HL-60/S4 (cell line): ENCODE data around the gene FCER1G.

Experiments
- in situ Hi-C: fragments of 300-500 bp; cut with MboI; formaldehyde crosslinking; loops from 2 replicates; pipeline ENCODE4 v1.14.3; 2022; ENCODE audit warnings: low sequenced_read_pairs

FCER1G gene

DNA sequence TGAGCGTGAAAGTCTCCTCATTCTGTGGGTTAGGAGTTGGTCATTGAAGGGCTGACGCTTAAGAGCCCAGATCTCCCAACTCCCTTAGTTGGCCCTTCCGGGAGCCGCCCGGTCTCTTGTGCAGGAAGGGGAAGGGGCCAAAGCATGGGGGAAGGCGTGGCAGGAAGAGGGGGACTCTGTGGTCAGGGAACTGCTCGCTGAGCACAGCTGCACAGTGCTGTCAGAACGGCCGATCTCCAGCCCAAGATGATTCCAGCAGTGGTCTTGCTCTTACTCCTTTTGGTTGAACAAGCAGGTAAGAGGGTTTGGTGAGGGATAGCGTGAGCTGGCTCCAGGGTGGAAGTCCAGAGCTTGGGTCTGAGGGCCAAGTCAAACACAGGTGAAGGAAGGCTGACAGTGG lies at the start of gene FCER1G:
Gene FCER1G, plus strand, starts transcription at position 220 of the 400 bp plus-strand sequence. Its CDS starts 27 bp downstream, at position 247.
- in situ Hi-C loops = no loop called here

DNA sequence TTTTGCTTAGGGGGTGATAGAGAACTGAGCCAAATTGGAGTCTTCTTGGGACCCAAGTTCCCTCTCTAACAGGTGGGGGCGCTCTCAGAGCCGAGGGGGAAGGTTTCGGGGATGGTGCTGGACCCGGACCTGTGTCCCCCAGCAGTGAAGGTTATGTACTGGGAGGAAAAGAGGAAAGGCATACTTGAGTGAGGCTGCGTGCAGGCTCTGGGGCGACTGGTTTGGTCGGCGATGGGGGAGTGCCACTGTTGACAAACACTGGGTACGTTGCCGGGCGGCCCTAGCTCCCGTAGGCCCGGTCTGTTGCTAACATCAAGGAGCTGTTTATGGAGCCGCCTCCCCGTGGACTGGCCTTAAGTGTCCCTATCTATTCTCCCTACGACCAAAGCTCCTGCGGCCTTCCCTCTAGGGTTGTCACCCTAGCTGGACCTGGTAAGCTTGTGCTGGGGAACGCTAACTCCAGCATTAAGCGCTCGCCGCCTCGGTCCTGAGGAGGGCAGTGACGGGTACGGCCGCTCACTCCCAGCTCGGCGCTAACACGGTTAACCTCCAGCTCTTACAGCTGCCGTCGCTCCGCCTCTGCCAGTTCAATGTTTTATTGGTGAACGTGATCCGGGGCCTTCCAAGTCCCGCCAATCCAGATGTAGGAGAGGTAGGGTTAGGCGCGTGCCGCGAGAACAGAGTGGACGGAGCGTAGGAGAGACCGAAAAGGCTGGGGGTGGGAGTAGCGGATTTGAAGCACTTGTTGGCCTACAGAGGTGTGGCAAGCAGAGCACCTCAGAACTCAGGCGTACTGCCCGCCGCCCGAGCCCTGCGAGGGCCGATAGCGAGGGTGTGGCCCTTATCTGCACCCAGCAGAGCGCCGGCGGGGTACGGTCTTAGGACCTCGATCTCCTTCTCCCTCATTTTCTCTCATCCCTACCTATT lies 49.1 kb upstream of the FCER1G start, which contains the start of gene PPOX:
Gene PPOX, plus strand, starts transcription at position 685 of the 927 bp plus-strand sequence. CDS start 422 bp downstream, outside the sequence.
- in situ Hi-C loops = no loop called here

DNA sequence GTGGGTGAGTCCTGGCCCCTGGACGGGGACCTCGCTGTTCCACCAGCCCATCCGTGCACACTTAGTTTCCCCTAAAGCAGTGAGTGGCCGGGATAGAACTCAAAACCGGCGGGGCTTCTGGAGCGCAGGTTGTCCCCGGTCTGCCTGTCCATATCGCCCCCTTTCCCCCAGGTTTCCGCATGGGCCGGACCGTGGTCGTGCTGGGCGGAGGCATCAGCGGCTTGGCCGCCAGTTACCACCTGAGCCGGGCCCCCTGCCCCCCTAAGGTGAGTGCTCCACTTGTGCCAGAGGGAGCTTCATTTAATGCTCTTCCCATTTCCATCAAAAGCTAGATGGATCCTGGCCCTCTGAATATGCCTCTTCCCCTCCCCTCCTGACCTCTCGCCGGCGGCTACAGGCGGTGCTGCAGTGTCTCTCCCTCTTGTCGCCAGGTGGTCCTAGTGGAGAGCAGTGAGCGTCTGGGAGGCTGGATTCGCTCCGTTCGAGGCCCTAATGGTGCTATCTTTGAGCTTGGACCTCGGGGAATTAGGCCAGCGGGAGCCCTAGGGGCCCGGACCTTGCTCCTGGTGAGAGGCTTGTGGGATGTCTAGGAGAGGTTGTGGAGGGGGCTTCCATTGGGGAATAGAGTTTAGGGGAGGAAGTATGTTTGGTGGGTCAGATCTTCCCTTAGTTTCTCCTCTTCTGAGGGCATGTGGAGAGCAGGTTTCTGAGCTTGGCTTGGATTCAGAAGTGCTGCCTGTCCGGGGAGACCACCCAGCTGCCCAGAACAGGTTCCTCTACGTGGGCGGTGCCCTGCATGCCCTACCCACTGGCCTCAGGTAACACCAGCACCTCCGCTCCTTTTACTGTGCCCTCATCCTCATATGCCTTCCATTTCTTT lies 48.2 kb upstream of the FCER1G start:
- in situ Hi-C loops = no loop called here

DNA sequence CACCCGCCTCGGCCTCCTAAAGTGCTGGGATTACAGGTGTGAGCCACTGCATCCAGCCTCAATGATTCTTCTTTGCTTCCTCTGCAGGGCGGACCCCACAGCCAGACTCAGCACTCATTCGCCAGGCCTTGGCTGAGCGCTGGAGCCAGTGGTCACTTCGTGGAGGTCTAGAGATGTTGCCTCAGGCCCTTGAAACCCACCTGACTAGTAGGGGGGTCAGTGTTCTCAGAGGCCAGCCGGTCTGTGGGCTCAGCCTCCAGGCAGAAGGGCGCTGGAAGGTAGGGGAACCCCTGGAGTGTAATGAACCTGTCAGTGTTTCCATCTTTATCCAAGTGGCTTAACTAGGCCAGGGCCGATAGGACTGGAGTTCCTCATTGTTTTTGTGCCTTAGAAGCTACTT lies 46.2 kb upstream of the FCER1G start:
- in situ Hi-C loops = no loop called here

DNA sequence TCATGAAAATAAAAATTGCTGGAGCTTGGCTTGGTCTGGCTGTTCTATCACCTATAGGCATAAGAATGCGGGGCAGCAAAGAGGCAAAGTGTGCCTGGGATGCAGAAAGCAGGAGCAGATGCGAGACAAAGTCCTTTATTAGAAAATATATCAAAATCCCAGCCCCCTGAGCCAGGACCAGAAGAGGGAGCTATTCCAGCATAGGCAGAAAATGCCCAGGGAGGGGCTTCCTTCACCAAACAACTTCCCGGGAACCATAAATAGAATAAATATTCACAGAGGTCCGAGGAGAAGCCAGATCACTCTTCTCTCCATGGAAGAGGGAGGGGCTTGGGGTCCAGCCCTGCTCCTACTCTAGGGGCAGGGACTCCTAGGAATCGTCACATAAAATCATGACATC lies 43.9 kb upstream of the FCER1G start:
- in situ Hi-C loops = no loop called here

DNA sequence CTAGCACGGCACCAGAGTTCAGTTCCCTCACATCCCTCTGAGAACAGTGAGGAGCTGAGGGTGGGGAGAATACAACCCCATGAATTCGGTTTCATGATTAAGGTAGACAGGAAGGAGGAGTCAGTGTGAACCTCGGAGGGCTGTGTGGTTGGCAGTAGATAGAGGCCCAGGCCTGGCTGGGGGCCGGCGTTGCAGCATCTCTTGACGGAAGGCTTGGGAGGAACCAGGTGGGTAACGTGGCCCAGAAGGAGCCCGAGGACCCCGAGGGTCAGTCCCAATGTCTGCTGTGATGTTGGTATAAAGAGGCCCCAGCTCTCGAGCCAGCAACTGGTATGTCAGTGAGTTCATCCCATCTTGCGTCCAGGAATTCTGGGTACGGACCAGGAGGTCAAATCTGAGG lies 43.4 kb upstream of the FCER1G start:
- in situ Hi-C loops = no loop called here

DNA sequence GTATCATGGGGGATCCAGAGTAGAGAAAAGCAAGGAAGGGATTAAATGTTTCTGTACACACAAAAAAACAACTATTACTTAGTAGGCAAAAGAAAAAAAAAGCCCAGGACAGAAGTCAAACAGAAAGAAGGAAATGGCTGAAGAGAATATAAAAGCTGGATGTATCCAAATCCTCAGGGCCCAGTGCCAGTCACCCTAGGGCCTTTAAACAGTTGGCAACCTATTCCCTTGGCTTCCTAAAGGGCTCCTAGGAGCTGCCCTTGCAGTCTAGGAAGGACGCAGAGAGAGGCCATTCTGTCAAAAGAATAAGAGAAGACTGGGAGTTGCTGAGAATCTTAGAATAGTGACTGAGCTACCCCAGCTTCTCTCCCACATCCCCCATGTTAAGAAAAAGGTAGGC lies 42.7 kb upstream of the FCER1G start:
- in situ Hi-C loops = no loop called here

DNA sequence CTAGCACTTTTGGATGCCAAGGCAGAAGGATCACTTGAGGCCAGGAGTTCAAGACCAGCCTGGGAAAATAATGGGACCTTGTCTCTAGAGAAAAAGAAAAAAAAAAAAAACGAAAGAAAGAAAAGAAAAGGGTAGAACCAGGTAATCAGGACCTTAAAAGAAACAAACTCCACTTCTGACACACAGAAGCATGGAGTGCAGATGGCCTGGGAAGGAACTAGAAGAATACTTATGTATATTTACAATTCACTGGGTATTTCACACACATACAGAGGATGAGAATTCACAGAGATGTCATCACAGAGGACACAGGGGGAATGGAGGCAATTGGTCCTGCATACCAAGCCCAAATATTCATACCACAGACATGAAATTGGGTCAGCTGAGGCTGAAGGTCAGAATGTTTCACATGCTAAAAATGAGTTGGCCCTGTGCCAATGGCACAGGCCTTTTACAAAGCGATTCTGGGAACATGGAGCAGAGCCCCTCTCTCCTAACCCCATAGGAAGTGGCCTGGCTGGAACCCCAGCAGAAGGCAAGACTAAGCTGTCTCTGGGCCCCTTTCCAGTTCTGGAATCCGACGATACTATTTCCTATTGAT lies 42.2 kb upstream of the FCER1G start:
- in situ Hi-C loops = no loop called here

DNA sequence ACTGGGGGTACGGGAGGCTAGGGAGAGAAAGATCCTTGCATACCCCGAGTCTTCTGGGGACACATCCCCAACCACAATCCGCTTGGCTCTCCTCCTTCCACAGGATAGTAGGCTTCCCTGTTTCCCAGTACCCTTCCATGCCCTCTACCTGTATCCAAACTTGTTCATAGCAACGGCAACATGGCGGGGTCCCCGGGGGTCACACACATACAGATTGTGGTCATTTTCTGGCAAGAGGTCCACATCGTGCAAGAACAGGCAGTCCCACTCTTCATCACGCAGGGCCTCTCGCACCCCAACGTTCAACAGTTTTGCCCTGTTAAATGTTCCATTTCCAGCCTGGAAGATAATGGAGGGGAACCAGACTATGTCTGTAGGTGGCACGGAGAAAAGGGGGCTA lies 41.4 kb upstream of the FCER1G start:
- in situ Hi-C loops = no loop called here

DNA sequence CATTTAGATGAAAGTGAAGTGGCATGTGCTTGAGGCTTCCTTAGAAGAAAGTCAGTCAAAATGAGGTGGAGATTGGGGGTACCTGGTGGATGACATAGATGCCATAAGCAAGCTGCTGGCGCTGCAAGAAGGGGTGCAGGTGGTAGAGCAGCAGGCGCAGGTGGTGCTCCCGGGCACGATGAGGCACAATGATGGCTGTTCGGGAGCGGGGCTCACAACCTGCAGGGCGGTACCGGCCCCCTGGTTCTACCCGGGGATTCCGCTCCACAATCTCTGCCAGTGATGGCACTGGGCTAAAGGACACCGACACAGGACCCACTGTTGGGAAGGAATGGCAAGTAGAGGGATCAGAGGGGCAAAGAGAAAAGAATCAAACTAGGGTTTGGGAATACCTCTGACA lies 40.2 kb upstream of the FCER1G start:
- in situ Hi-C loops = loop anchor here (25.0 kb wide), 1 partner anchor 562 kb away; the partner anchor contains the start of gene DUSP12

DNA sequence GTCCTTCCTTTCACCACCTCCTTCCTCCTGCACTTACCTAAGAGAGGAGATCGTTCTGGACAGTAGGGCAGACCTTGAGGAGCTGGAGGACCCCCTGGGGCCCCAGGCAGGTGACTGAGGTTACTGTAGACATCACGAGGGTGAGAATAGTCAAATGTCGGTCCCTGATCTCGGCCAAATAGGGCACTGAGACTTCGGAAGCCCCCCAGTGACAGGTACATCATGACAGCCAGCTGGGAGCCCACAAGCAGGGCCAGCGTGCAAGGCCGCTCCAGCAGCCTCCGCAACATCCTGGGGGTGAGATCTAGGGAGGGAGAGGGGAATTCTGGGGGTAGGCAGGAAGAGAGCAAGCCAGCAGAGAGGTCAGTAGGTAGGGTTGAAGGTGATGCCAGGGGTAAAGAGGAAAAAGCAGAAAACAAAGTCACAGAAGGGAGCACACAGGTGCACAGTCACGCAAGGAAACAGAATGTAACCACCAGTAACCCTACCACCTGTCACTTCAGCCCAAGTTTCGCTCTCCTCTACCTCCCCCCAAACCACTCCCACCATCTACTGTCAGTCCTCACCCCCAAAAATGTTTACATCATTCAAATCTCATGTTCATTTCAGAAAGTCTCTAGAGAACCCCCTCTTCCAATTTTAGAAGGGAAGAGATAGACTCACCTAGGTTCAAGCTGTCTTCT lies 39.2 kb upstream of the FCER1G start:
- in situ Hi-C loops = loop anchor here (25.0 kb wide), 1 partner anchor 561 kb away; the partner anchor contains the start of gene DUSP12

DNA sequence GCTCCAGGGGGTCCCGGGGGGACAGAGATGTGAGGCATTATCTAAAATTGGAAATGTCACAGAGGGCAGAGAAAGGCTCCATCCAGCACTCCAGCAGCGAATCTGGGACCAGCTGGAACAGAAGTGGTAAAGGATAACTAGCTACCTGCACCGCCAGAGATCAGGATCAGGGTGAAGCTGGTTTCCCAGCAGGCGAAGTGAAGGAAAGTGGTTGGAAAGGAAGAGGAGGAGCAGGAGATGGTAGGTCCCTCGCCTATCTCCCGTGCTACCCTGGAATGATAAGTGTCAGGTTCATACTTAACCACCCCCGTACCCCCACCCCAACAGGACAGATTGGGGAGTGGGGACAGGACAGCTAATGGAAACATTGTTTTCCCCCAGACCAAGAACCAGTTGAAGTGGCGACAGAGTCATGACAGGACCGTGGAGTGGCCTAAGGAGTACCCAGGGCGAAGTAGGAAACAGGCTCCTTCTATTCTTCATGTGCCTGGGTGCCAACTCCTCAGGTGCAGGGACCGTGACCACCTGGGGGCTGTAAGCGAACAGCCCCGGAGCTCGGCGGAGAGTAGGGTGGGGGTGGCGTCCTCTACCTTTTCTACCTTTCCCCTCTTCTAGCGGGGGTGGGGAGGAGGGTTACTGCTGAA lies 38.5 kb upstream of the FCER1G start:
- in situ Hi-C loops = loop anchor here (25.0 kb wide), 1 partner anchor 561 kb away; the partner anchor contains the start of gene DUSP12

DNA sequence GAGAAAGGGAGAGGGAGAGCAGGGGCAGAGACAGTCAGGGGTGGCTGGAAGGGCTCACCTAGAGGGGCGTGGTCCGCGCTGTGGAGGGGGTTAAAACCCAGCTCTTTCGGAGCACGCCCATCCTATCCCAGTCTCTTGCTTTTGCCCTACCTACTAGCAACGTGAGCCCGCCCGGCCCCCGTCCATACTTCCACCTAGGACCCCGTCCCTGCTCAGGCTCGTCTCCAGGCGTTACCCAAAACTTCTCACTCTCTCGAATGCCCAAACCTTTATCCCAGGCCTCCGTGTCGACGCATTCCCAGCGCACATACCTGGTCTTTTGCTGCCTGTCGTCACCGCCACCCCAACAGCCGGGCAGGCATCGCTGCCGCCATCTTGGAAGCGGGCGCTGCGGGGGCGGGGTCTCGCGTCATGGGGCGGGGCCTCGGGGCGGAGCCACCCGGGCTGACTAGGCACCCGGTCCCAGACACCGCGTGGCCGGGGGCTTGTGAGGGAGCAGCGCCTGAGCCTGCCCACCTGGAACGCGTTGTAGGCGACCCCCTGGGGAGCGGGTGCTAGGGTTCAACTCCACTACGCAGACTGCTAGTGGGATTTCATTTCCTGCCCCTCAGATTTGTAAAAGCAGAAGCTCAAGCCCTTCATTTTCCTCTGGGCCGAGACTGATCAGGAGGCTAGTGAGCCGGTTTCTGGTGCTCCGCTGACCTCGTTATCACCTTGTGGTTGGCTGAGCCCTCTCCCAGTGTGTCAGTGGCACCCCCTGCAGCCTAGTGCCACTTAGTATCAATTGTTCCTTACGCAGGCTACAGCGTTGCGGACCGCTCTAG lies 37.8 kb upstream of the FCER1G start, which contains the start of gene B4GALT3:
Gene B4GALT3, minus strand, starts transcription at position 396 of the 824 bp plus-strand sequence. CDS start 1,447 bp downstream, outside the sequence.
- in situ Hi-C loops = loop anchor here (25.0 kb wide), 1 partner anchor 560 kb away; the partner anchor contains the start of gene DUSP12

DNA sequence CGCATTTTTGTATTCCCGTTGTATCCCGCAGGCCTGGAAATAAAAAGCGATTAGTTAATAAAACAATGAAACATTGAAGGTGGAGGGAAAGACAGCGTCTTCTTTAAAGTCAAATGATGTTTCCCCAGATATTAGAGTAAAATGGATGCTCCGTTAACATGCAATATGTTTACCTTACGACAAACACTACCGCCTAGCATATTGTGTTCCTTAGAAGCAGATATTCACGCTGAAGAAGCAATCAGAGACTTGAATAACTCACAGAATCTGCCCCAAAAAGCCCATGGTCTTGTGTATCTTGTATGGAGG lies 37.2 kb upstream of the FCER1G start:
- in situ Hi-C loops = loop anchor here (25.0 kb wide), 1 partner anchor 559 kb away; the partner anchor contains the start of gene DUSP12

DNA sequence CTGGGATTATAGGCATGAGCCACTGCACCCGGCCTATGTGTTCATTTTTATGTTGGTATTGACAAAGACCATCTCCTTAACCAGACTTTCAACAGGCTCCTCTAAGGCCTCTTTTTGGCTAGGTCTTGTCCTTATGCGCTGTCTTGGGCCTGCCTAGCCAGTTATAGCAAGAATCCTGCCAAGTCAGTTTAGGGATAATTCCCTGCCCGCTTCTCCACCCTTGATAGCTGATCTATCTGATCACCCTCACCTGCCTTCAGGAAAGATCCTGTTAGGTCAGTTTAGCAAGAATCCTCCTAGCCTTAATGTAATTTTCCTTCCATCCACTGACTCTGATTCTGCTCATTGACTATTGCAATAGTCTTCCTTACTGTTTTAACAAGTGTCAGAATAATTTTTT lies 35.4 kb upstream of the FCER1G start:
- in situ Hi-C loops = loop anchor here (25.0 kb wide), 1 partner anchor 558 kb away; the partner anchor contains the start of gene DUSP12

DNA sequence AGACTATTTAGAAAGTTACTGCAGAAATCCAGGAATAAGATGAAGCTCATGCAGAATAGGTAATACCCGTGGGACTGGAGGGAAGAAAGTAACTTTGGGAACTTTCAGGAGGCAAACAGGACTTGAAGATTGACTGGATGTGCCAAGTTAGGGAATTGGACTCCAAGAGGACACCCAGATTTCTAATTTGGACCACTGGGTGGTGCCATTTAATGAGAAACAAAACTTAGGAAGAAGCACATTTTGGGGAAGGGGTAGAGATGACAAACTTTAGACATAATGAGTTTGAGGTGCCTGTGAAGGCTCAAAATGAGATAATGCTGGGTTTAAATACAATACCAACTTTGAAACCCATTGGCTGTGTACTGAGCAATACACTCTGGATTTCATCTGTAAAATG lies 34.5 kb upstream of the FCER1G start:
- in situ Hi-C loops = loop anchor here (25.0 kb wide), 1 partner anchor 557 kb away; the partner anchor contains the start of gene DUSP12

DNA sequence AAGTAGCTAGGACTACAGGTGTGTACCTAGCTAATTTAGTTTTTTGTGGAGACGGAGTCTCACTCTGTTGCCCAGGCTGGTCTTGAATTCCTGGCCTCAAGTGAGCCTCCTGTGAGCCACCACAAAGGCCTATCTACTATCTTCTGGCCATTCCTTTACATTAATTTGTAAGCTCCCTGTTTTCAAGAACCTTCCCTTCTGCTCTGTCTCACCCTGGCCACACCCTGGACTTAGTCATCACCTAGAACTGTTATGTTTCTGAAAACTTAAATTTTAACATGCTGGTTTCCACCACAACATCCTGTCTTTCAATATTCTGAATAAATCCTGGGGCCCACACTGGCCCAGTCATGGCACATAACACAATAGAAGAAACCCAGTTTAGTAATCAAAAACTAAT lies 32.9 kb upstream of the FCER1G start:
- in situ Hi-C loops = loop anchor here (25.0 kb wide), 1 partner anchor 555 kb away; the partner anchor contains the start of gene DUSP12

DNA sequence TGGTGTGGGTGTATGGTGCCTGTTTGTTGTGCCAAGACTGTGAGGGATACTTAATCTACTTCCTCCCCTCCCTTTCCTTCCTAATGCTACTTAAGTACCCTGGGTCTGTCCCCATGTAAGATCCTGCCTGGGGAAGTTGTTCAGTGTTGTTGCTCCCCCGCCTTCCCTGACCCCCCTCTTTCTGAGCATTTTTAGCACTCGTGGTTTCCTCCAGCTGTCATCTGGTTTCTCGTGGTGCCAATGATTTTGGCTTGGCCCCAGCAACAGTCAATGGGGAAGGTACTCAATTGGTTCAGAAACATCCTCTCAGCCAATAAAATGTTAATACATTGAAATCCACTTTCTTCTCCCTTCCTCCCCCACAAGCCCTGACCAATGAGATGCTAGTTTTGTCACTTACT lies 29.8 kb upstream of the FCER1G start:
- in situ Hi-C loops = loop anchor here (25.0 kb wide), 1 partner anchor 552 kb away; the partner anchor contains the start of gene DUSP12
